ENCODE measurements around the gene CBARP. TPM values are rescaled to one million over a fixed set of nuclear protein-coding genes. Genes with fewer than 3 reads are reported as not detected.

The CBARP gene
- total and polyA plus RNA-seq, 9 donors, result 0.45 to 21.1 (median 1.6) TPM; not detected in 1

GRCh38 chr19:1218751-1219567 lies 18.8 kb downstream of the CBARP start:
- intact Hi-C loops (cut with DNase I), result no loop called here
- Histone ChIP-seq H3K27me3 (no peaks in the 10 kb centered on the region), H3K27ac (no peak overlapping the region), H3K36me3 (no peaks in the 10 kb centered on the region), H3K4me3 (no peak overlapping the region), H3K4me1 (ENCODE audit: insufficient read depth) (peaks cover 14% of the 10 kb centered on the region), H3K9me3 (no peaks in the 10 kb centered on the region)
- TF ChIP-seq EP300 (IDR thresholded peaks at IDR 0.05), result no peak
- TF ChIP-seq CTCF (IDR thresholded peaks at IDR 0.05), result no peak
- no peak for TF ChIP-seq POLR2A (IDR thresholded peaks at IDR 0.05)
- 83 to 85% (median 84%) methylated on average over 26 to 37 of the region's 37 CpGs for WGBS, 3 donors
- DNase-seq, result no peak

- peaks cover 17% of the 10 kb centered on the region for H3K4me1 ChIP-seq (ENCODE audit: insufficient read depth)
Observed at GRCh38 chr19:1217366-1217765, 20.4 kb downstream of the CBARP start.

GRCh38 chr19:1216756-1217155 lies 21.0 kb downstream of the CBARP start:
- no peaks in the 10 kb centered on the region for H3K9me3 ChIP-seq
- H3K4me3 ChIP-seq, result no peak overlapping the region
- H3K27ac ChIP-seq, result no peak overlapping the region
- WGBS, 3 donors, result 87 to 89% (median 88%) methylated on average over 12 of the region's 12 CpGs
- H3K36me3 ChIP-seq, result no peaks in the 10 kb centered on the region
- peaks cover 17% of the 10 kb centered on the region for H3K4me1 ChIP-seq (ENCODE audit: insufficient read depth)
- intact Hi-C loops (cut with DNase I), result no loop called here
- no peak for DNase-seq
- TF ChIP-seq POLR2A (IDR thresholded peaks at IDR 0.05), result no peak
- no peak for TF ChIP-seq EP300 (IDR thresholded peaks at IDR 0.05)
- no peaks in the 10 kb centered on the region for H3K27me3 ChIP-seq

More at GRCh38 chr19:1217366-1217765, 20.4 kb downstream of the CBARP start:
- H3K27me3 ChIP-seq, result no peaks in the 10 kb centered on the region
- WGBS, 3 donors, result 83 to 84% (median 83%) methylated on average over 15 of the region's 15 CpGs
- no peak overlapping the region for H3K27ac ChIP-seq
- no peak for DNase-seq
- no peaks in the 10 kb centered on the region for H3K36me3 ChIP-seq
- no peaks in the 10 kb centered on the region for H3K9me3 ChIP-seq
- H3K4me3 ChIP-seq, result no peak overlapping the region
- intact Hi-C loops (cut with DNase I), result no loop called here
- TF ChIP-seq CTCF (IDR thresholded peaks at IDR 0.05) (no peak), EP300 (IDR thresholded peaks at IDR 0.05) (no peak), POLR2A (IDR thresholded peaks at IDR 0.05) (no peak)

GRCh38 chr19:1214862-1215731 lies 22.7 kb downstream of the CBARP start:
- Histone ChIP-seq H3K4me1 (ENCODE audit: insufficient read depth) (peaks cover 14% of the 10 kb centered on the region), H3K9me3 (no peaks in the 10 kb centered on the region), H3K36me3 (no peaks in the 10 kb centered on the region), H3K27ac (peak overlapping the region; percentile 19 to 36), H3K27me3 (no peaks in the 10 kb centered on the region), H3K4me3 (no peak overlapping the region)
- peak in 3 of 5 donors; percentile 41 to 53 (median 51) for DNase-seq
- no peak for TF ChIP-seq CTCF (IDR thresholded peaks at IDR 0.05)
- no peak for TF ChIP-seq EP300 (IDR thresholded peaks at IDR 0.05)
- TF ChIP-seq POLR2A (IDR thresholded peaks at IDR 0.05), result no peak
- intact Hi-C loops (cut with DNase I), result no loop called here
- WGBS, 3 donors, result 62 to 76% (median 62%) methylated on average over 20 to 26 of the region's 26 CpGs

Data from ovary (tissue), 9 donors.